HCEC 1CT (cell line): ENCODE data around the gene CTTN.
A peak's percentile ranks its signal among the peaks of the same experiment; 100 is the strongest.

ENCODE experiments used
- DNase-seq: peaks from one replicate; pipeline ENCODE4 v3.0.0-alpha.2; 2017

Gene CTTN

DNA sequence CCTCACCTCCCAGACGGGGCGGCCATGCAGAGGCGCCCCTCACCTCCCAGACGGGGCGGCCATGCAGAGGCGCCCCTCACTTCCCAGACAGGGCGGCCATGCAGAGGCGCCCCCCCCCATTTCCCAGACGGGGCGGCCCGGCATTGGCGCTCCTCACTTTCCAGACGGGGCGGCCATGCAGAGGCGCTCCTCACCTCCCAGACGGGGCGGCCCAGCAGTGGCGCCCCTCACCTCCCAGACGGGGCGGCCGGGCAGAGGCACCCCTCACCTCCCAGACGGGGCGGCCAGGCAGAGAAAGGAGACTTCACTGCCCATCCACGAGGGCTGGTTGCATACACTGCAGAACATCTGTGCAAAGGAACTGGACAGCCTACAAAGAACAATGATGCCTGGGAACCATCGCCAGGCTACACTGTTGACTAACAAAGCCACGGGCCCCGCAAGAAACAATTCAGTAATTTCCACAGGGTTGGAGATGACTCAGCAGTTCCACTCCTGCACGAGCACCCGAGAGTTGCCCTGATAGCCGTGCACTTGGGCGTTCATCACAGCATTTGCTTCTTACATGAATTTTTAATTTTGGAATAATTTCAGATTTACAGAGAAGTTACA is 58.7 kb downstream of the CTTN start:
- DNase-seq, result no peak

DNA sequence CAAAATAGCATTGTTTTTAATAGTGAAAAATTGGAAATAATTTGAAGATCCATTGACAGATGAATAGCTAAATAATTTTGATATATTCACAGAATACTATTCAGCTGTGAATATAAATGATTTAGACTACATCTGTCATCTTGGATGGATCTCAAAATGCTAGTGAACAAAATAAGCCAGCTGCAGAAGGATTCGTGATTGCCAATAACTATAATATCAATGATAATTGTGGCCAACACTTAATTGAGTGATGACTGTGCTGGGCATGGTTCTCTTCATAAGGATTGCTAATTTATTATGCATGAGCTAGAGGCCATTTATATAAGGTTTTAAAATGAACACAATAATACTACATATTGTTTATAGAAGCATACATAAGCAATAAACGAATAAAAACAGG is 60.4 kb downstream of the CTTN start:
- no peak for DNase-seq

DNA sequence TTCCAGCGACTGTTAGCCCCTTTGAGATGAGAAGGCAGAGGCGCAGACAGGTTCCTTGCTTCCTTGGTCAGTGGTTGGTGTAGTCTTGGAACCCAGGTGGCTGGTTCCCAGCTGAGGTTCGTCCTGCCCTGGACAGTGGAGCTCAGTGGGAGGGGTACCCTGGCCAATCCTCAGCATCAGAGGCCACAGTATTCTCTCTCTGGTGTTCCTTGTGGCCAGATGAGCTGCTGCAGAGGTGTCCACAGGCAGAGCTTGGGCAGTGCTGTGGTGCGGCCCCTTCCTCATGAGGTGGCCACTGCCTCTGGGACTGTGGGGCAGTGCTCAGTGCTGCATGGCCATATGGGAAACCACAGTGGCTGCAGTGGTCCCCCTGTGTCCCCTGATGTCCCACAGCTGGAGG is 61.8 kb downstream of the CTTN start:
- DNase-seq, result no peak

DNA sequence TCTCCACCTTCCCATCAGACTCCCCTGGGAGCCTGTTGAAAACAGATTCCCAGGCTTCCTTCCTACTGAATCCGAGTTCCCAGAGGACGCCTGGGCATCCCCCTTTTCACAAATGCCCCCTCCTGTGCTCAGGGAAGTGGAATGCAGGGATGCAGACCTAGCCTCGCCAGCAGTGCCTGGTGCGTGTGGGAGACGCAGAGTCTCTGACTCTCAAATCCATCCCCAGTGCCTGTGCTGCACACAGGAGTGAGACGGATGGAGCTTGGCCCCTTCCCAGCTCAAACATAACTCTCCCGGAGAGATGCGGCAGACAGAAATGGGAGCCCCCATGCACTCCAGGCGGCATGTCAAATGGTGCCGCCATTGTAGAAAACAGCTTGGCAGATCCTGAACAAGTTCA is 62.6 kb downstream of the CTTN start:
- no peak for DNase-seq

DNA sequence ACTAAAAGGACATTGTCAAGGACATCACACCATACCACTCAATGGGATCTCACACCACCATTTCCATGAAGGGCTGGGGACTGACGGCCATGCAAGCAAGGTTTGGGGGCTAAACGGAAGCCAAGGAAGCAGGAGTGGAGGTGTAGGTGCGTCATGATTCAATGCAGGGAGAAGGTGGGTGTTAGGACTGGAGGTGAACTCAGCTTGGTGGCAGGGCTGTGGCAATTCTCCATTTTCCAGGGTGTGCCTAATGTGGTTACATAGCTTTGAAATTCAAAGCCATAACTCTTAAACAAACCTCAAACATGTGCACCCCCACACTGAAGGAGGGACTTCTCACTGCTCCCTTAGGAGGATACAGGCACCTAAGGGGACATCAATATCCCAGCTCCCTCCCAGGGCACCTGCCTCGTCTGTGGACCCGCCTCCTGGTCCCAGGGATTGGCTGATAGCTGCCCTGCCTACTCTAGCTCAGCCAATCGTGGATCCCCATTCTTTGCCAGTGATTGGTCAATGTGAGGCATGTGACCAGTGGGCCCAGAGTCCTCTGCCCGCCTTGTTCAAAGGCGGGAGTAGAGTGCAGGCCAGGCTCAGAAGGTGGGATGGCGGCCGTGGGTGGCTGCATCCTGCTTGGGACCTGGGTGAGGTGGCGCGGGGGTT is 64.6 kb downstream of the CTTN start:
- no peak for DNase-seq

DNA sequence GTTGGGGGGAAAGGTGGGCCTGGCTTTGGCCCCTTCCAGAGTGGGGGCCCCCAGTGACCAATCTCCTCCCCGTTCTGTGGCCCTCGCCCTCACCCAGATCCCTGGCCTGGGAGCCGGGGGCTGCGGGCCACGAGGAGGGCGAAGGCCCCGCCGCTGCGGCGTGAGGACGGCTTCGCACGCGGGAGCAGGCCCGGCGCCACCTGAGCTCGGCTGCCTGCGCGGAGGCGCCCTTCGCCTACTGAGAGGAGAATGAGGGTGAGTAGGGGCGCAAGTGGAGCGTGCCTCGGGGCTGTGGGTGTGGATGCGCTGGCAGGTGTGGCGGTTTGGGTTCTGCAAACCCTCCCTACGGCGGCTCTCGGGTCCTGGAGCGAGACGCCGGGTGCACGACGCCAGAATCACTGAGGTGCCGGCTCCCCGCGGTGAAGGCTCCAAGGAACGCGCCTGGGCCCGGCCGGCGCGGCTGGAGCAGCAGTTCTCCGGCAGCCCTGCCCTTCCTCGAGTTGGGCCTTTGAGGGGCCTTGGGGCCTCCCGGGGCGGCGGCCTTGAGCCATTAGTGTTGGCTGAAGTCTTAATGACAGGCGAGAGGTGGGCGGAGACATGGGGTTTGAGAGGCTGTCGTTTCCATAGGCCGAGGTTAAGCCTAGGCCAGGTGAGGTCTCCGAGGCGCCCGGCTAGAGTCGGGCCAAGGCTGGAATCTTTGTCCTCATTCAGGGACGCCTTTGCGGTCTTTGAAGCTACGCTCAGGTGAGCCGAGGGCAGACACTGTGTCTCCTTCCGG is 65.3 kb downstream of the CTTN start:
- no peak for DNase-seq

DNA sequence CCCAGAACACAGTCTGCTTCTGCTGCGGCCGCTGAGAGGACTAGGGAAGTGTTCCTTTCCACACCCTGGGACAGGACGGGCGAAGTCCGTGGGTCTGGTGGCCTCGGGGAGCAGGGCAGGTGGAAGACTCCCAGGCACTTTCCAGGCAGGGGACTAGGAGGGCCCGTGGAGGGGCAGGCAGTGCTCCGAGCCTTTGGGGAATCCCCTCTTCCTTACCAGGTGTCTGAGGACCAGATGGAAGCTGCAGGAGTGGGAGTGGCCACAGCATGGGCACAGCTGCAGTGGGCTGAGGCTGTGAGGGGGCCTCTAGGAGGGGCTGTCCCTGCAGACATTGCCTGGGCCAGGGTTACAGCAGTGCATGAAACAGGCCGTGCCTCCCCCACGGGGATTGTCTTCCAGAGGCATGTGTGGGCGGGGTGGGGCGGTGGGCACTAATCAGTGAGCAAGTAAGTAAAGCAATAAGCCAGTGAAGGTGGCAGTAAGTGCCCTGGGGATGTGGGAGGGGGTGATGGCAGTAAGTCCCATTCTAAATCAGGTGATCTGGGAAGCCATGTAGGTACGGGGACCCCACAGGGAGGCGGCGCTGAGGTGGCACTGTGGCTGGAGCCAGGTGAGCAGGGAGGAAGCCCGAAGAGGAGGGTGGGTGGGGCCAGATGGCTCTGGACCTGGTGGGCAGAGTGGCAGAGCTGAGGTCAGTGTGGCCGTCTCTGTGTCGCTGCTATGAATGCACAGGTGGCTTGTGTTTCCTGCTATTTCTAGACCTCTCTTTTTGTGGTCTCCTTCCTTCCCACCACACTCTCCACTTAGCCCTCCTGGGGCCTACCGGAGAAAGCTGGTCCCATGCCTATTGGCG is 66.4 kb downstream of the CTTN start:
- DNase-seq, result no peak

DNA sequence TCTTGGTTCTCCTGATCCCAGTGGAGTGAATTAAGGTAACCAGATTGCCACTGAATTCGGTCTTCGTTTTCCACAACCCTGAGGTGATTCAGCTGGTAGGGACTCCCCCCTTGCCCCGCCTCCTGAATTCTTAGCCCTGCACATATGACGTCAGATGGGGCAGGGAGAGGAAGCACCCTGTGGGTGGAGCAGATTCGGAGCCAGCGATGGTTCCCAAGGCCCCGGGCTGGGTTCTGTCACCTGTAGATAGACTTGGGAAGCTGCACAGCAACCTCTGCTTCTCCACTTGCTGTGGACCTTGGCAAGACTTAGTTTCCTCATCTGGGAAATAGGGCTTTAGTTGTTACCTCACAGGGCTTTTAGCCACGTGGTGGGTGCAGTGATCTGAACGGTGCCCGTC is 67.8 kb downstream of the CTTN start:
- DNase-seq, result peak; percentile 5

DNA sequence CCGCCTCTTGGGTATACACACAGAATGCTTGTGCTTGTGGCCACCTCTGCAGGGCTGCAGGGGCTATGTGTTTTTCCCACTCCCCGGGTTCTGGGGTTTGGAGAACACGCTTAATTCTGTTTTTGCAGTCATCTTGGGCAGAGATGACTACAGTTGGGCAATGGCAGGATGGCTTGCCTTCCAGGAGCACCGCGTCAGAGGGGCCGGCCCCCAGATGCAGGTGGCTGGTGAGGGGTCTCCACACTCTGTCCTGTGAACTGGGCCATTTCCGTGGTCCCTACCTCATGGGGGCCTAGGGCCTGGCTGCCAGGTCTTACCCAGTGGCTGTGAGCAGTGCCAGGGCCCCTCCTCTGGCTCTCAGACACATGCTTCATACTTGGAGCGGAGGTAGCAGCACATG is 68.3 kb downstream of the CTTN start:
- DNase-seq, result no peak

DNA sequence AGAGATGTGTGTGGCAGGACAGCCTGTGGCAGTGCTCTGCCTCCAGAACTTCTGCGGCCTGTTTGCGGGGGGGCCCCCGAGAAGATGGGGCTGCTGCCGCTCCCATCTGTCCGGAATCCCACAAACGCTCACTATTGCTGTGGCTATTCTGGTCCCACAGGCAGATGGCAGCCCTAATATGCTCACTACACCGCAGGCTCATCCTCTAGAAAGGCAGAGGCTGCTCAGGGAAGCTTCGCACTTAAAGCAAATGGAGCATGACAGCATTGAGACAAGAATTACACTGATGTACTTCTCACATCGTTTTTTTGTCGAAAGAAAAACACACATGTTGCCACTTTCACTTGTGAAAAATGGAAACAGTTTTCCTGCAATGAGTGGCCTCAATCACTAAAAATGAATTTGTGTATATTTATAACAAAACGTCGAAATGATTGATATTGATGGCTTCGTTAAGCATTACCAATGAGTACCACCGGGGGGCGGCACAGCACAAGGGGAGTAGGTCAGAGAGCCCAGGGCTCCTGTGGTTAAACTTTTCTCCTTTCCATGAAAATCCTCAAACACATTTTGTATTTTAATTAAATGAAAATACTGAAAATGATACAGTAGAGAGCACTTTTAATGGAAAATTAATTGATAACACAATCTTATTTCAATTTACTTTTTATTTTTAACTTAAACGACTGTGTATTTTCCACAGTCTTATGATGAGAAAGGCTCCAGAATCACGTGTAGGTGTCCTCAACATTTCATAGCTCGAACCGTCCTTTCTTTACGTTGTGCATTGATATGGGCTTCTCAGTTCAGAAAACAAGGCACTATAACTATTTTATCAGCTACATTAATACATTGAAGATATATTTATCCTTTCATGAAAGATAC is 69.1 kb downstream of the CTTN start:
- DNase-seq, result peak; percentile 17

DNA sequence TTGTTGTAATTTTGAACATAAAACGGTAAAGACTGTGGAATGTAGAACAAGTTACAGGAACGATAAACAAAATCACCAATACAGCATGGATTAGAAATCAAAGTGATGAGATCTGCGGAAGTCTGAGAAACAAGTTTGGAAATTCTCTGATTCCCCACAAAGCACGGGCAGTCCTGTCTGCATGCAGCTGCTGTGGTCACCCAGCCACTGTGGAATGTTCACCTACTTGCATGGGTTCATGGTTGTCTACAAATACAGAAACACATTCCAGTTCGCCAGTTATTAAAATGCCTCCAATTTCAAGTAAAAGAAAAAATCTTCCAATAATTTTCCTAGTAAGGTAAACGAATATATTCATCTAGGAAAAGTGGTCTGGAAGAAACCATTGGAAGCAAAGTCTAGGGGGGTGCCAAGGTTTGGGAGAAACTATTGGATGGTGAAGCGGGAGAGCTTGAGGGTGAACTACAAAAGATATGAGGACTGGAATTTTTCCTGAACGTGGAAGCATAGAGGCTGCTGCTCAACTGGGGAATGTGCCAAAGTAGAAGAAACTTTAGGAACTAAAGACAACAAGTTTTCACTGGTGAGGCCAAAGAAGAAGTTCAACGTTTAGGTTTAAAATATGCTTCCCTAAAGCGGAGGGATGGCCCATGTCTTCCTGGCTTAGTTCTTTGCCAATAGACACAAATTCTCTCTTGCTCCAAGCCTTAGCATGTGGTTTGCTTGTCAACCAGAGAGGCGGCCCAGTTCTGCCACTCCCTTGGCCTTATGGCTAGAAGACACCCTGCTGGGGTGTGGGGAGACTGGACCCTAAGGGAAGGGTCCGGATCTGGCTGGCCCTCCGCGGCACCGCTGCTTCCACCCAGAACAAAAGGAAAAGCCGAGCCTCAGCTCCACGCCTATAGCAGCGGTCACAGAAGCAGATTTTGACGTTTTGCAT is 70.2 kb downstream of the CTTN start:
- DNase-seq, result no peak

DNA sequence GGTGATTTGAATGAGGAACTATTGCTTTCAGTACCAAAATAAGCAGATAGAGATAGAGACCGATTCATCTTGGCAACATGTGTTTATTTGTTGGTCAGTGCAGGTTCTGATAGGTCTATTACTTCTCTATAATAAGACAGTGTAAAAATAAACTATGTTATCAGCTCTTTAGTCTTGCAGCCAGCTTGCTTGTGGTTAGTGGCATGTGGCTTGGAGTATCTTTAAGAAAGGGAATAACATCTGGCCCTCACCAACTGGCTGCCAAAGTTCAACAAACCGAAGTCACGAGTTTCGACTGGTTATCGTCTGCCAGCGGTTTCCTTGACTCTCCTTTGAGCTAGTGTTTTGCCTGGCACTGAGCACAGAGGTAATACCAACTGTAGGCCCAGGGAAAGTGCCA is 71.8 kb downstream of the CTTN start:
- no peak for DNase-seq

DNA sequence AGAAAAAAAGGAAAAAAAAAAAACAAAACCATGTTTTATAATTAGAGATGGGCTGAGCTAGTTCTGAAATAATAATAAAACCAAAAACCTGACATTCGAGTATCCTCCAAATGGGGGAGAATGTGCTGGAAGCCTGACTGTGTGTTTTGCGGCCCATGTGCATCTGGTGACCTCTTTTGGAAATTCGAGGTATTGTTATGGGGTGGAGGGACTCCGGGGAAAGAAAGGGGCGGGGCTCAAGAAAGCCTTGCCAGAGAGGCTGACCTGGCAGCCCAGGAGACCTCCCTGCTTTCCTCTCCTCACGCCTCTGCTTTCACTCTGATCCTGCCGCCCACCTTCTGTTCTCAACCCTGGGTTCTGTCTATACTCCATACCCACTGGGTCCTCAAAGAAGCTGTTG is 72.9 kb downstream of the CTTN start:
- peak; percentile 9 for DNase-seq

DNA sequence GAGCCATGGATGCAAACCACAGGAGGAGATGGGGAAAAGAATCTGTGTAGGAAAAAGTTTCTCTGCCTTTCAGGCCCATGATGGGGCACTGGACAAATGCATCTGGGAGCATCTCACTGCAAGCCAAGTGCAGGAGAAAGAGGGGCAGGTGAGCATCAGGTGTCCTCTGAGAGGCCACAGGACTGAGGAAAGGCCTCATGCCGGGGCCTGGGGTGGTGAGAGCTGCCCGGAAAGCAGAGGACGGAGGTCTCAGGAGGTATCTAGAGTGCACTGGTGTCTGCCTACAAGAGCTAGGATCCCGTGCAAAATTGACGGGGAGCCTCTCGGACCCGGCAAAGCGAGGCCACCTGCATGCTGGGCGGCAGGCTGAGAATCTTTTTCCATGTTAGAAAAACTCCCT is 73.9 kb downstream of the CTTN start:
- DNase-seq, result no peak

DNA sequence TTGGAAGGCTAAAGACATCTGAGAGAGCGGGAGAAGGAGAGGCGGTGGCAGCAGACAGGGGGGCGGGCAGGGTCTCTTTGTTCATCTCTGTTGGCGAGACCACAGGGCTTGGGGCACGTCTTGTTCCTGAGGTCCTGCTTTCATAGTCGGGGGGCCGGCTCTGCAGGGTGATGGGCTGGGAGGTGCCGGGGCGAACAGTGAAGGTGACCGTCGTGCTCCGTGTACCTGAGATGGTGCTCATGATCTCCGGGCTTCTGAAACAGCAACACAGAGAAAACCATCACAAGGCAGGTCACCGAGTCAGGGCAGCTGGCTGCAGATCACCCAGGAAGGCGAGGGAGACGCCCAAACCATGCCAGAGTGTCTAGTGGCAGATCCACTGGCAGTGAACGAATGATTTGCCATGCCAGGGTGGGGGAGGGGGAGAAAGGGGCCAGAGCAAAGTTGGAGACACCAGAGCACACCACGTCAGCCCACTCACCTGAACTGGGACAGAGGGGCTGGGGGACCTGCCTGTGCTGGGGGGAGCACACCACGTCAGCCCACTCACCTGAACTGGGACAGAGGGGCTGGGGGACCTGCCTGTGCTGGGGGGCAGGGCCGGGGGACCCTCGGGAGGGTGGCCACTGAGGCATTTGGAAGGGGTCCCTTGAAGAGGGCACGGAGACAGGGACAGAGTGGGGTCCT is 75.0 kb downstream of the CTTN start:
- DNase-seq, result no peak

DNA sequence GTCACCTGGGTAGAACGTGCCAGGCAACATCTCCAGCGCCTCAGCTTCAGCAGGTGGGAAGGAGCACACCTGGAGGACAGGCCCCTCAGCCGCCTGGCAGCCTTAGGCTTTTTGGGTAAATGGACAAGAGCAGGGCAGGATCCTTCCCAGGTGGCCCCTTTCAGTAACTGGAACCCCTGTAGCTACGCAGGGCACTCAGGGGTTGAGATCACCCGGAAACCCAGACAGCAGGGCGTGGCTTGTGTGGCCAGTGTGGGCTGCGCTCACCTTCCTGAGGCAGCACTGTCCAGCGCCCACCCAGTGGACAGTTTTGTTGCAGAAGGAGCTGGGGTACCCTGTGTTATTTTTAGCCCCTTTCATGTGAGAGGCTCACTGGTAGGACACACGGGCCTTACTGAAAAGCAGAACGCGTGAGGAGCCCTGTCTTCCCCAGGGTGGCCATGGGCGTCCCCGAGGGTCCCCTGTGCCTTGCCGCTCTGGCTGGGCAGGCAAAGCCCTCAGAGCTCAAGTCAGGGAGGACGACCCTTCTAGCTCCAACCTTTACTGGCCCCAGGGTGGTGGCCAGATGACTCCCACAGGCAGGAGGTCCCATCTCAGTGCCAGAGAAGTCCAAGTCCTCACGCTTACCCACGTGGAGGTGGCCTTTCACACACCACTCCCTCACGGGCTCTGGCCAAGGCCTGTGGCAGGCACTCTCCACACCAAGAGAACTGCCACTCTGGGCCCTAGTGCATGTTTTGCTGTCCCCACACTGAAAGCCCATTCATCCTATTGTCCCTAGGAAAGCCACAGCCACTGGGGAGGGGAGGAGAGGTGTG is 75.8 kb downstream of the CTTN start:
- no peak for DNase-seq

DNA sequence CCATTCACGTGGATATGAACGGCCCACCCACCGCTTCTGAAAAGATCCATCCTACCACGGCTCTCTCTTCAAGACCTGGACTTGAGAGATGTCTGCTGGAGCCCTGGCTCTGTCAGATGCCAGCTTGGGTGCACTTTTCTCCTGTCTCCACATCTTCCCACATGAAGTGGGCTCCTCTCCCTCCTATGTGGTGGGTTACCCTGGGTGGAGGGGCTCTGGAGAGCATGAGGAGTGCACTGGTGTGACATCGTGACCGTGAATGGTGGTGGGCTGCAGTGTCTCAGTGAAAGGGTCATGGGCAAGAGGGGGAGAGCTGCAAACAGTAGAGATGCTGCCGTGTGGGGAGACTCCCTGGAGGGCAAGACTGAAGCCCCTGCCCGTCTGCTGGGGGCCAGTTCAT is 76.4 kb downstream of the CTTN start:
- no peak for DNase-seq

DNA sequence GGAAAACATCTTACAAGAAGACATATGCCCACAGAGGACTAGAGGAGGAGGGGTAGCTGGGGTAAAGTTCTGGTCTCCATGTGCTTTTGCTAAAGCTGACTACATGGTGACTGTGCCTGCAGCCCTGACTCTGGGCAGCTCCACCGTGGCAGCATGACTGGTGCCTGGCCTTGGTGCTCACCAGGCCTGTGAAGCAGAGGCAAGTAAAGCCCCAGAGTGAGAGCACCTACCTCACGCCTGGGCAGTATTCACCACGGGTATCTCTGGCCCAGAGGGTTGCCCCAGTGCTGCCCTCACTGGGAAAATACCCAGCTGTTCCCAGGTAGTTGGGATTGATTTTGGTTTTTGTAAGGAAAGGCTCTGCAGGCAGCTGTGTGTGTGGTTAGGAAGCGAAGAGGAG is 78.3 kb downstream of the CTTN start:
- DNase-seq, result peak; percentile 59

DNA sequence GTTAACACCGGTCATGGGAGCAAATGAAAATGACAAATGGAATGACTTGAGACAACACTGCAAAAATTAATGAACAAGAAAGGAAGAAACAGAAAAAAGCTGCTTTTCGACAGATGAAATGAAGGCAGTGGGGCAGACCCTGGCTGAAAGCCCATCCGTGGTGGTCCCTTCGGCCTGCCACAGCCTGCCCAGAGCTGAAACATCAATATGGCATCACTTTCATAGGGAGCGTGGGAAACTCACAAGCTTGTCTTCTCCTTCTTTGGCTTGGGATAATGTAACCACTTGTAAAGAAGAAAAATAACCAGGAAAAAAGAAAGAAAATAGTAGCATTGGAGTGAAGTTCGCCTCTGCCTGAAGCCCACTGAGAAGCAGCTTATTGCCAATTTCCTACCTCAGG is 78.8 kb downstream of the CTTN start:
- DNase-seq, result no peak

DNA sequence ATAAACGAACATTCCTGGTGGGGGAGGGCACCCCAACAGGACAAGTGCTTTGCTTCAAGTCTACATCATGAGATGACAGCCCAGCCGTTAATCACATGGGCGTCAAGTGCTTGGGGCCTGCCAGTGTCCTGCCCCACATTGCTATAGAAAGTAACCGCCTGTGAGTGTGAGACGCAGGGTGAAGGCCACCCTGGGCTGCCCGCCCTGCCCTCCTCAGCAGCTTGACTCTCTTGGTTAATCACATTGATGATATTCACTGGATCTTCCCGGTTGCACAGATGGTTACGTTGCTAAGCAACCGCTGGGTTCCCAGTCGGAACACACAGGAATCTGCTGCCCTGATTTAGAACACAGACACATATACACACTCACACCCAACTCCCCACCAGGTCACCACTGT is 79.3 kb downstream of the CTTN start:
- no peak for DNase-seq
